Activated T-cell treated with anti-CD3 and anti-CD28 coated beads, Interleukin-2, amount 50 U/mL, for 1 hour (primary cell): ENCODE data around the gene TRAF3IP1.
"Not testable (repeated sequence)": the region's sequence is repeated elsewhere in the genome, so short reads cannot be mapped to it uniquely, and the experiment has no call there.

Experiments
- DNase-seq: peaks from one replicate; pipeline ENCODE4 v3.0.0-alpha.2; 2020

TRAF3IP1 gene

GRCh38 chr2:238431456-238431855 is 111.1 kb downstream of the TRAF3IP1 start:
- DNase-seq = no peak

- DNase-seq = no peak
Observed at GRCh38 chr2:238433300-238433915, 113.1 kb downstream of the TRAF3IP1 start.

DNA sequence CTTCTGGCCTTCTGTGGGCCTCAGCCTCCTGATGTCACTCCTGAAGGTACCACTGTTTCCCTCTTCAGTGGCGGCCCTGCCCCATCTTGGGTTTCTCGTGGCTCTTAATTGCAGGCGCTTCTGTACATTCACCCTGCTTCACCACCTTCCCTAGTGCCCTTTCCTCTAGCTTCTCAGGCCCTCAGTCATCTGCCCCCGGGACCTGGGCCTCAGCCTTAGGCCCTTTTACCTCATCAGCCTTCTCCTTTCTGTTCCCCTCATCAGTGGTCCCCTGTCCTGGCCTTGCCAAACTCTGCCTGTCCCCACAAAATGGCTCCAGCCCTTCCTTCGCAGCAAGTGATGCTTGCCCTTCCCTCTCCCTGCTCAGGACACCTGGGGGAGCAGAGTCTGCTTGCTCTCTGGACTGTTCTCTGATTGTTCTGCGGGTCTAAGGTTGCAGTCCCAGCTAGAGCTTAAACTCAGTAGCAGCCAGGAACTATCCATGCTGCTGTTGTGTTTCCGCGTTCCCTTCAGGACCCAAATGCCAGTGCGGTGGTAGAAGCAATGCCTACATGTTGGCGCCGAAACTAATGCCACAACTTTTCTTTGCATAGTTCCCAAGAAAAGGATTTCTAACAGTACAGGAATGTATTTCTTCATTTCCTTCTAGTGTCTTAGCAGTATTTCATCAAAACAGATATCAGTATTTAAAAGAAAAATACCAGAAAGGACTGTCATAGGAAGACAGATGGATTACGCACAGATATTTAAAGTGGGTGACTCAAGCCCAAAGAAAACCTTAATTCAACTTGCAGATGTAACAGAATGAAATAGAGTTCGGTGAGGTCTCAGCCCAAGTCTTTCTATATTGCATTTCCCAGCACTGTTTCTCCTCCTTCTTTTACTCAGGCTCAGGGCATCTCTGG is 113.9 kb downstream of the TRAF3IP1 start:
- no peak for DNase-seq

DNA sequence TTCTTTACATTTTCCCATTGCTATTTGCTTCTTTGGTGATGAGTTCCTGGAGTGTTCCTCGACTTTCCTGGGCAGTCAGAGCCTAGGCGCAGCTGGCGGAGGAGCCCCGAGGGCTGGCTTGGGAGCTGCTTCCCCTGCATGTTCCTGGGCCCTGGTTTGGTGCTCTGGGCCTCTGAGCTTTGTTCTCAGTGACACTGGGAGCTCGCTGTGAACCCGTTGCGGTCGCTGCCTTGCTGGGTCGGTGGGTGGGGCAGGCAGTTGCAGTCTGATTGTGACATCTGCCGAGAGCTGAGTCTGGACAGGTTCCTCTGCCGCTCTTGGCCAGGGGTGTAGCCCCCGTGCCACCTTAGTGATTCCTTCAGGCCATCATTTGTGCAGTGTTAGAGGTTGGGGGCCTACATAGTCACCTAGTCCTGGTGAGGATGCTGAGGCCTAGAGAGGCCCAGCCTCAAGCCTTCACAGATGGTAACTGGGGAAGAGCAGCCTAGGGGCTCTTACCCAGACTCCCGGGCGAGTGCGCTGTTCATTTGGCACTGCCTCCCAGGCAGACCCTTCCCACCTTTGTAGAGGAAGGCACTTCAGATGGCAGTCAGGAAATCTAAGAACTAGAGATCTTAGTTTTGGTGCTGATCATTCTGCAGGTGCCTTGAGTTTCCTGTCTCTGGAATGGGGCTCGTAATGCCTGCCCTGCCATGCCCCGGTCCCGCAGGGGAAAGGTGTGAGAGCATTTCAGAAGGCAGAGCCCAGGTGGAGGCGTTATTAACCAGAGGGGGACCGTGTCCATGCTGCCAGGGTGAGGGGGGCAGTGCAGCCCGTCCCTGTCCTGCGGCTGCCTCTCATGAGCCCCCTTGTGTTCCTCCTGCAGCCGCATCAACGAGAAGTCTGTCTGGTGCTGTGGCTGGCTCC is 114.8 kb downstream of the TRAF3IP1 start:
- no peak for DNase-seq

DNA sequence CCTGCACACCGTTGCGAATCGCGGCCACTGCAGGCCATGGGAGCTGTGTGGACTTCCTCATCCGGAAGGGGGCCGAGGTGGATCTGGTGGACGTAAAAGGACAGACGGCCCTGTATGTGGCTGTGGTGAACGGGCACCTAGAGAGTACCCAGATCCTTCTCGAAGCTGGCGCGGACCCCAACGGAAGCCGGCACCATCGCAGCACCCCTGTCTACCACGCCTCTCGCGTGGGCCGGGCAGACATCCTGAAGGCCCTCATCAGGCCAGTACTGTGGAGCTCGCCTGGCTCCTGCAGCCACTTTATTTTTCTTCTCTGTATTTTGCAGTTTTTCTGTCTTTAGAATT is 115.4 kb downstream of the TRAF3IP1 start:
- DNase-seq = no peak

- DNase-seq = peak; percentile 44
Observed at GRCh38 chr2:238438856-238439849, 118.8 kb downstream of the TRAF3IP1 start.

DNA sequence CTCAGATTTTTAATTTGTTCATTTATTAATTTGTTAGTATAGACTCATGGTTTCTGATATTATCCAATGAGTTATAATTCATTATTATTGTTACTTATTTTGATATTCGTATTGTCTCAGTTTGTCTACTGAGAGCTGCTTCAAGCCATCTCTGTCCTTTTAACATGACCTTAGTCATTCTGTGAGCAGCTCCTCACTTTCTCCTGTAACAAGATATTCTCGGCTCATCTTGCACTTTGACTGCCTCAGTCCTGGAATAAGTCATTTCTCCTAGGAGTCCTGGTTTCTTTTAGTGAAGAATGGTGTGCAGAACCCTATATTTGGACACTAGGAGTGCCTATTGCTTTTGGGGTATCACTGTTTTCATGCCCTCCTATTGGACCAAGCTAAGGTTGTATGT is 119.6 kb downstream of the TRAF3IP1 start:
- no peak for DNase-seq

DNA sequence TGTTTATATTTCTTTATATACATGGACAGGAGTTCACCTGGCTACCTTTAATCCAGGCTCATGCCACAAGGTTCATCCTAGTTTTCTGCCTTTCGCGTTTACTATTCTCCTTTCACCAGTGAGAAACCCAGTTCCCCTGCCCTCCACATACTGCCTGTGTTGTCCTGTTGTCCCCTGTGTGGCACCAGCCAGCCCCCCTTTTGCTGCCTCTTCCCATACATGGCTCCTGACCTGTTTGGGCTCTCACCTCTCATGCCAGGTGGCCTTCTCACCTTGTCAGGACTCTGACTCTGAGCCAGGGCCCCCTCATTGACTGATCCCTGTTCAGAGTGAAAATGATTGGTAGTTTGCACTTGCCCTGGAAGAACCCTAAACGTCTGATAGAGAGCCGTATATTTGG is 120.0 kb downstream of the TRAF3IP1 start:
- no peak for DNase-seq

DNA sequence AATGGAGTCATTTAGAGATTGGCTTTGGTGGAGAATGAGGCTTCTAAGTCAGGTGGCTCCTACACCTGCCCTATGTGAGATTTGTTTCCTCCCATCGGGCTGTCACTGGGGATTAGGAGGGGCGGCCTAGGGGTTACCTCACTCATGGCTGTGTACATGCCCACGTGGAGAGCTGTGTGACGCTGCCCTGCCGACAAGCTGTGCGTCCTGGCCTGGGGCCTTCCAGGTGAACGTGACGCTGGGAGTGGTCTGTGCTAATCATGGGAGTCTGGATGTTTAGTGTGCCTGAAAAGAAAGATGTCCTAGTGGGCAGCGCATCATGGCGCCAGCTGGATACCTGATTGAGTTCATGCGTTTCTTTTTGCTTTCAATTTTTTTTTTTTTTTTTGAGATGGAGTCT is 120.4 kb downstream of the TRAF3IP1 start:
- DNase-seq = no peak

- no peak for DNase-seq
Observed at GRCh38 chr2:238441262-238442114, 121.2 kb downstream of the TRAF3IP1 start.

DNA sequence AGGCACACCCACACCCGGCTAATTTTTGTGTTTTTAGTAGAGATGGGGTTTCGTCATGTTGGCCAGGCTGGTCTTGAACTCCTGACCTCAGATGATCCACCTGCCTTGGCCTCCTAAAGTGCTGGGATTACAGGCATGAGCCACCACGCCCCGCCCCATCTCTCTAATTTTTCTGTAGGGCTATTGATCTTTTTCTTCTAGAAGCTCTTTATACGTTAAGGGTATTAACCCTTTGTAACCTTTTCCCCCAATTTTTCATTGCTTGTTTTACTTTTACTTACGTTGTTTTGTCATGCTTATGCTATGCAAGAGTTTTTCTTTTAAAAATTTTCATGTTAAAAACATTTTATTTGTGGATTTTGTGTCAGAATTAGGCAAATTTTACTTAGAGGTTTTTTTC is 121.9 kb downstream of the TRAF3IP1 start:
- not testable (repeated sequence) for DNase-seq

DNA sequence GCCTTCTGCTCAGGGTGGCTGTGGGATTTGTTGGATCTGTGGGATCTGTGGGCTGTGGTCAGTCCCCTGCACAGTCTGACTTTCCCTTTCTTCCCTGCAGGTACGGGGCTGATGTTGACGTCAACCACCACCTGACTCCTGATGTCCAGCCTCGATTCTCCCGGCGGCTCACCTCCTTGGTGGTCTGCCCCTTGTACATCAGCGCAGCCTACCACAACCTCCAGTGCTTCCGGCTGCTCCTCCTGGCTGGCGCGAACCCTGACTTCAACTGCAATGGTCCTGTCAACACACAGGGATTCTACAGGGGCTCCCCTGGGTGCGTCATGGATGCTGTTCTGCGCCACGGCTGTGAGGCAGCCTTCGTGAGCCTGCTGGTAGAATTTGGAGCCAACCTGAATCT is 123.9 kb downstream of the TRAF3IP1 start:
- no peak for DNase-seq

GRCh38 chr2:238445409-238446190 is 125.3 kb downstream of the TRAF3IP1 start:
- DNase-seq = no peak

DNA sequence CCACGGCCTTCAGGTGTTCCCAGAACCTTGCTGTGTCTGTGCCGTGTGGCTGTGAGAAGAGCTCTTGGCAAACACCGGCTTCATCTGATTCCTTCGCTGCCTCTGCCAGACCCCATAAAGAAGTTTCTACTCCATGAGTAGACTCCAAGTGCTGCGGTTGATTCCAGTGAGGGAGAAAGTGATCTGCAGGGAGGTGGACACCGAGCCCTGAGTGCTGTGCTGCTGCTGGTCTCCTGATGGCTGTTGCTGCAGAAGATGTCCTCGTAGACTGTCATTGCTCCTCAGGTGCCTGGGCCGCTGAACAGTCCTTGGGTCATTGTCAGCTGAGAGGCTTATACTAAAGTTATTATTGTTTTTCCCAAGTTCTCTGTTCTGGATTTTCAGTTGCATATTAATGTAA is 126.1 kb downstream of the TRAF3IP1 start:
- no peak for DNase-seq

DNA sequence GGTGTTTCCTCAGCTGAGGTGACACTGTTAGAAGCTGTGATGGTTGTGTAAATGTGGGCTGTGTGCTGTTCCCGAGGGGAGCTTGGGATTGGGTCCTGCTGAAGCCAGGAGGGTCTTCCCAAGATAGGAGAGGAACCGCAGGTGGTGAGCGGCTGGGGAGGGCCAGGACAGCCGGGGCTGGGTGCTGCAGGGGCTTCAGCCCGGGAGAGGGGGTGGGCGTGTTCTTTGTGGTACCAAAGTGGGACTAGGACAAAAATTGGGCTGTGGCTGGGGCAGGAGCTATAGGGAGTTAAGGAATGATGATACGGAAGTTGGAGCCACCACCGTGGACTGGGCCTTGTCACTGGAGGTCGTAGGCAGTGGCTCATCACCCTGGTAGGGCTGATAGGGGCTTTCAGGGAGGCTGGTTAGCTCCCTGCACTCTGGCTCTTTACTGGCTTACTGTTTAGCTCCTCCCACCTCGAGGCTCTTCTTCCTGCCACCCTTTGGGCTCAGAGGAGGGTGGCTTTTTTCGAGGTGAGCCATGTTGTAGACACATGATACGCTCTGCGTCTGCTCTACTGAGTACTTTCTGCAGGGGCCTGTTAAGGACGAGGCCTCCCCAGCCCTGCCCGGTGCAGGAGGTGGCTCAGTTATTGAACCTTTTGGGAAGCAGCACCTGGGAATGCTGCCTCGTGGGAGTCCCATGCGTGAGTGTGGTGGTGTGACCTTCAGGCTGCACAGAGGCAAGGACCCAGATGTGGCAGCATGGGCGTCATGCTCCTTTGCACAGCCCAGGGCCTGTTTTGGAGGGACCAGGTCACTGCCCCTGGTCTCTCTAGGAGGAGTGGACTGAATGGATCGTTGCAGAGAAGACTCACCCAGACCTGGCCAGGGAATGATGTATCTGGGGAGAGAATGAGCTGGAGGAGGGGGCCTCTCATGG is 128.0 kb downstream of the TRAF3IP1 start:
- no peak for DNase-seq

GRCh38 chr2:238449241-238449640 is 128.9 kb downstream of the TRAF3IP1 start:
- DNase-seq = no peak

DNA sequence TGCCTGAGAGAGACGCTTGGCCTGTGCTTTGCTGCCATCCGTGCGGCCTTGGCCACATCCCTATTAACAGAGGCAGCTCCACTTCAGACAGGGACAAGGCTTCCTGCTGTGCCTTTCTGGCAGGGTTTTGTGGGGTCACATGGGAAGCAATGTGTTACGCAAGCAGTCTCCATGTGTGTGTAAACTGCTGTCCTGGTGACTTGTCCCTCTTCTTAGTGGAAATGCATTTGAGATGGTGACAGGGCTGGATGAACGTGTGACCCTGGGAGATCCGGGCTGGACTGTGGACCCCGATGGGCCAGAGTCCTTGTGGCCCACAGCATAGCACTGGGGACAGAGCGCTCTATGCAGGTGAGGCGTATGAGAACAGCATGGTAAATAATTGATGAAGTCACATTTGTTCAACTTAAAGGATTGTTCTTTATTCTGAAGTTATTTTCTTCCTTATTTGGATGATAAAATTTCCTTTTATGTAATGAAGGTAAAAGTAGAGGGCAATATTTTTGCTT is 129.6 kb downstream of the TRAF3IP1 start:
- DNase-seq = no peak

DNA sequence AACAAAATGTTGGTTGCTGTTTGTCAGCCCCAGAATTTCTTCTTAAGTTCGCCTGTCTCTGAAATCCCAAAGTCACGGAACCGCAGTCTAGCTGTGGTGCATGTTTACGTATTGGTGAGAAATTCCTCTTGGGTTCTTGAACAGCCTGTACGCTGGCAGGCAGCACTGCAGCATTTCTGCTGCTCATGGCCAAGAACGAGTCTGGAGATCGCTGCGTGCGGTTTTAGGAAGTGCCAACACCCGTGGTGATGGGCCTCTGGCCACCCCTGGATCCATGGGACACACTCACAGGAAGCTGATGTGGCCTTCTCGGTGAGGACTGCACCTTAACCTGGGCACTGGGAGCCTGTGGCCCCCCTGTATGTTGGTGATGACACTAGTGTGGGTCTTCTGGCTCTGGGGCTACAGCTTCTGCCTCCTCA is 130.1 kb downstream of the TRAF3IP1 start:
- DNase-seq = no peak
